ENCODE data around the gene C13orf46.

The C13orf46 gene

DNA sequence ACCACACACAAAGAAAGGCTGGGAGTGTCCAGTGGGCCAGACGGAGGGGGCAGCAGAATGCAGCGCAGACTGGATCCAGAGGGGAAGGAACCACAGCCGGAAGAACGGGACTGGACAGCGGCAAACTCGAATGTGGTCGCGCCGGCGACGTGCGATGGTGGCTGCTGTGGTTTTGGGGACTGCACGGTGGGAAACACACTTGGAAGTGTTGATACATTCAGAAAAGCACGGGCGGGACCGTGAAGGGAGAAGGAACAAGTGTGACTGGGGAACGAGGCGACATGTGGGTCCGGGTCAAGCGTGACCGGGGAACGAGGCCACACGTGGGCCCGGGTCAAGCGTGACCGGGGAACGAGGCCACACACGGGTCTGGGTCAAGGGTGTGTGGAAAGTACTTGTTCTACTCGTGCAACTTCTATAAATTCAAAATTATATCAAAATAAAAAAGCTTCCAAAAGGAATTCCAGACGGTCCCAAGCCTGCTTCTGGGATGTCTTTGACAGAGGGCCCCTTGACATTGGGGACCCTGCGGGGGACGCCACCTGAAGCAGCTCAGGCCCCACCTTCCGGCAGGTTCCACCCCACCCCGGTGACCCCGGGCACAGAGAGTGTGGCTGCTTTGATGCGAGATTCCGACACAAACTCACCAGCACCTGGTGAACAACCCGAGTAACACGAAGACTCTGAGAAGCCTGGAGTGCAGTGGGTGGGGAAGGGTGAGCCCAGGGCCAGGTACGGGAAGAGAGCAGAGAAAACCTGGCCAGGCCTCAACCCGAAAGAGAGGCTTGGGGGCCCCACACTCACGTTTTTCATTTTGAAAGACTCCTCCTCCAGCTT is 25.1 kb upstream of the C13orf46 start:
- Histone ChIP-seq H3K4me3 (ENCODE audit: low read depth, low read length) (no peak overlapping the region), H3K27ac (peak overlapping the region; percentile 1), H3K27me3 (replicated peaks) (no peaks in the 10 kb centered on the region), H3K36me3 (replicated peaks) (peaks cover 43% of the 10 kb centered on the region)
- DNase-seq: no peak
- in situ Hi-C loops (cut with HindIII; ENCODE audit: low pct_ligation_motif_present, low sequenced_read_pairs): no loop called here
- no peak for TF ChIP-seq CTCF (IDR thresholded peaks at IDR 0.05; ENCODE audit: low read depth, low read length, missing control alignments)

DNA sequence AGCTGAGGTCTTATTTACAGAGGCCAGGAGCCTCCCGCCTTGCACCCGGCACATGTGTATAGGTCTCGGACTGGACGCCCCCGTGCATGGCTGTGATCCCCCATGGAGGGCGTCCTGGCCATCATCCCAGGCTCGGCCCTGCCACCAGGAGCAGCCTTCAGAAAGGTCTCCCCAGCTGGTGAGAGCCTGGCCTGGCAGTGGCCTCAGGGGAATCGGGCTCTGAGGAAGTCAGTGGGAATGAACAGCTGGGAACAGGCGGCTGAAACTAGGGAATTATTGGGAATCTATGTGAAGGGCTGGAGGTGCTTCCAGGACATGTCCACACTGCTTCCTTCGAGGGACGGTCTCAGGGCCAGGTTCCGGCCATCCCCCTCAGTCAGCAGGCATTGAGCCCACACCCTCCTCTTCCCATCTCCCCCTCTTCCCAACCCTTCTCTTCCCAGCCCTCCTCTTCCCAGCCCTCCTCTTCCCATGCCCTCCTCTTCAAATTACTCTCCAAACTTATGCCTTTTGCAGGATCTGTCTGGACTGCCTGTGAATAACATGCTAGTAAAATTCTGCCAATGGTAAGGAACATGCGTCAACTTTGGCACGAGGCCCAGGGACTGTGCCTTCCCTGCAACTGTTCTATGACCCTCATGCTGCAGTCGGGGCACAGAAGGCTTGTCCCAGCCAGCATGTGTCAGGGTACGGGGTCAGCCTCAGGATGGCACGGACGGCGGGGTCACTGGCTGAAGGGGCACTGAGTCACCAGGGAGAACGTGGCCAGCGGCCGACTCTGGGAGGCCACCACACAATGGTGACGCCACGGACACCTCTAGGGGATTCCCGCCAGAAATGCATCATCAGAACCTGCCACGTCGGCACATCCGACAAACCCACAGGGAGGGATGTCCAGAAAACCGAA is 24.2 kb upstream of the C13orf46 start:
- in situ Hi-C loops (cut with HindIII; ENCODE audit: low pct_ligation_motif_present, low sequenced_read_pairs): no loop called here
- Histone ChIP-seq H3K4me3 (ENCODE audit: low read depth, low read length) (no peak overlapping the region), H3K27me3 (replicated peaks) (no peaks in the 10 kb centered on the region), H3K27ac (peak overlapping the region; percentile 40), H3K36me3 (replicated peaks) (peaks cover 45% of the 10 kb centered on the region)
- DNase-seq: peak; percentile 77
- TF ChIP-seq CTCF (IDR thresholded peaks at IDR 0.05; ENCODE audit: low read depth, low read length, missing control alignments): no peak

GRCh38 chr13:113996912-113997745 is 23.3 kb upstream of the C13orf46 start:
- DNase-seq: no peak
- no peaks in the 10 kb centered on the region for H3K27me3 ChIP-seq (replicated peaks)

DNA sequence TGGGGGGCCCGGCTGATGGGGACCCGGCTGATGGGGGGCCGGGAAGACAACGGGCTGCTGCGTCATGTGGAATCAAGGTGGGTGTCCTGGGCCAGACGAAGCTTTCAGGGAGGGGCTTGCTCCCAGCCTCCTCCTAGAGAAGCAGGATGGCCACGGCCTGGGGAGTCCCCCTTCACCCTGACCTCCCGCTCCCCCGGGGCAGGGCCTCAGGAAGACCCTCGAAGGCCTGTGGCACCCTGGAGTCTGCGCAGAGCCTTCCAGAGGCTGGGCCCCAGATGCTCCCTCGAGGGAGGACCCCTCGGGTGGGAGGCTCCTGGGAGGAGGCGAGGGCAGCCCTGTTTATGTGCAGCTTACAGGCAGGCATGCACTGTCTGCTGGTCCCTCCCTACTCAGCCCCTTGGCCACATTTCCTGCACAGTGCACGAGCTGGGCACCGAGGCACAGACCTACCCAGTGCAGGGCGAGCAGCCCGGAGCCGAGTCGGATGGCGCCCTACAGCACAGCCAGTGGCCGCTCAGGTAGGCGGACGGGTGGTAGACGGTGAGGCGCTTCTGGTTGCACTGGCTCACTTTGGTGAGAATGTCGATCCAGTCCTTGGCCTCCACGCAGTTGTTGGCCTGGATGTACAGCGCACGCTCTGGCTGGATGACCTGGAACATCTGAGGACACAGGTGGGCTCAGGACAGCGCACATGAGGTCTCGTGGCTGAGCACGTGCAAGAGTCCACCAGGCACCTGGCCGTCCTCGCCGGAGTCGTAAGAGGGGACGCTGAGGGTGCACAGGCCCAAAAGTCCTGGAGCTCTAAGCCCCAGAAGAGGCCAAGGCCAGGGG is 22.4 kb upstream of the C13orf46 start:
- in situ Hi-C loops (cut with HindIII; ENCODE audit: low pct_ligation_motif_present, low sequenced_read_pairs): no loop called here
- H3K27me3 ChIP-seq (replicated peaks): no peaks in the 10 kb centered on the region
- peaks cover 46% of the 10 kb centered on the region for H3K36me3 ChIP-seq (replicated peaks)
- H3K4me3 ChIP-seq (ENCODE audit: low read depth, low read length): no peak overlapping the region
- no peak overlapping the region for H3K27ac ChIP-seq
- no peak for DNase-seq
- no peak for TF ChIP-seq CTCF (IDR thresholded peaks at IDR 0.05; ENCODE audit: low read depth, low read length, missing control alignments)

More at GRCh38 chr13:113996912-113997745, 23.3 kb upstream of the C13orf46 start:
- H3K36me3 ChIP-seq (replicated peaks): peaks cover 44% of the 10 kb centered on the region
- no peak for TF ChIP-seq CTCF (IDR thresholded peaks at IDR 0.05; ENCODE audit: low read depth, low read length, missing control alignments)
- in situ Hi-C loops (cut with HindIII; ENCODE audit: low pct_ligation_motif_present, low sequenced_read_pairs): no loop called here
- no peak overlapping the region for H3K27ac ChIP-seq
- H3K4me3 ChIP-seq (ENCODE audit: low read depth, low read length): no peak overlapping the region

Data from brain microvascular endothelial cell (primary cell).